ENCODE measurements around the gene GJD4. TPM values are rescaled to one million over a fixed set of nuclear protein-coding genes. Genes with fewer than 3 reads are reported as not detected.

Gene GJD4
- total RNA-seq, 2 experiments from 2014 or later, result not detected

DNA sequence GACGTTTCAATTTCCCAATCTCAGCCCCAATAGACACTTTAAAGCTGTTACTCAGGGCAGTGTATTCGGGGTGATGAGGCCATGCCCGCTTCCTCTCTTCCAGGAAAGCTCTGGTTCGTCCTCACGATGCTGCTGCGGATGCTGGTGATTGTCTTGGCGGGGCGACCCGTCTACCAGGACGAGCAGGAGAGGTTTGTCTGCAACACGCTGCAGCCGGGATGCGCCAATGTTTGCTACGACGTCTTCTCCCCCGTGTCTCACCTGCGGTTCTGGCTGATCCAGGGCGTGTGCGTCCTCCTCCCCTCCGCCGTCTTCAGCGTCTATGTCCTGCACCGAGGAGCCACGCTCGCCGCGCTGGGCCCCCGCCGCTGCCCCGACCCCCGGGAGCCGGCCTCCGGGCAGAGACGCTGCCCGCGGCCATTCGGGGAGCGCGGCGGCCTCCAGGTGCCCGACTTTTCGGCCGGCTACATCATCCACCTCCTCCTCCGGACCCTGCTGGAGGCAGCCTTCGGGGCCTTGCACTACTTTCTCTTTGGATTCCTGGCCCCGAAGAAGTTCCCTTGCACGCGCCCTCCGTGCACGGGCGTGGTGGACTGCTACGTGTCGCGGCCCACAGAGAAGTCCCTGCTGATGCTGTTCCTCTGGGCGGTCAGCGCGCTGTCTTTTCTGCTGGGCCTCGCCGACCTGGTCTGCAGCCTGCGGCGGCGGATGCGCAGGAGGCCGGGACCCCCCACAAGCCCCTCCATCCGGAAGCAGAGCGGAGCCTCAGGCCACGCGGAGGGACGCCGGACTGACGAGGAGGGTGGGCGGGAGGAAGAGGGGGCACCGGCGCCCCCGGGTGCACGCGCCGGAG lies 2.6 kb downstream of the GJD4 start:
- Mint-ChIP-seq H3K4me1 (ENCODE audit: low read depth) (peaks cover 6% of the 10 kb centered on the region), H3K27me3 (ENCODE audit: low read depth) (peaks cover 28% of the 10 kb centered on the region), H3K36me3 (ENCODE audit: low read depth) (no peaks in the 10 kb centered on the region), H3K4me3 (peak overlapping the region; percentile 64), H3K9me3 (ENCODE audit: insufficient read depth) (no peaks in the 10 kb centered on the region), H3K27ac (no peak overlapping the region)
- POLR2A ChIA-PET, result no interaction called here
- CTCF ChIA-PET, result no interaction called here
- DNase-seq, result peak; percentile 28
- ATAC-seq, result peak; percentile 75

DNA sequence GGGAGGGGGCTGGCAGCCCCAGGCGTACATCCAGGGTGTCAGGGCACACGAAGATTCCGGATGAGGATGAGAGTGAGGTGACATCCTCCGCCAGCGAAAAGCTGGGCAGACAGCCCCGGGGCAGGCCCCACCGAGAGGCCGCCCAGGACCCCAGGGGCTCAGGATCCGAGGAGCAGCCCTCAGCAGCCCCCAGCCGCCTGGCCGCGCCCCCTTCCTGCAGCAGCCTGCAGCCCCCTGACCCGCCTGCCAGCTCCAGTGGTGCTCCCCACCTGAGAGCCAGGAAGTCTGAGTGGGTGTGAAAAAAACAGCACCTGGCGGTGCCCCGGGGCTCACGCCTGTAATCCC lies 3.2 kb downstream of the GJD4 start:
- POLR2A ChIA-PET, result interaction anchor here (0.6 kb wide), 1 partner anchor 57 kb away, joined by 3 read pairs; no protein-coding TSS in a partner anchor
- Mint-ChIP-seq H3K36me3 (ENCODE audit: low read depth) (no peaks in the 10 kb centered on the region), H3K27me3 (ENCODE audit: low read depth) (peaks cover 28% of the 10 kb centered on the region), H3K9me3 (ENCODE audit: insufficient read depth) (no peaks in the 10 kb centered on the region), H3K4me1 (ENCODE audit: low read depth) (peaks cover 6% of the 10 kb centered on the region), H3K4me3 (no peak overlapping the region), H3K27ac (no peak overlapping the region)
- no peak for DNase-seq
- CTCF ChIA-PET, result no interaction called here
- no peak for ATAC-seq

DNA sequence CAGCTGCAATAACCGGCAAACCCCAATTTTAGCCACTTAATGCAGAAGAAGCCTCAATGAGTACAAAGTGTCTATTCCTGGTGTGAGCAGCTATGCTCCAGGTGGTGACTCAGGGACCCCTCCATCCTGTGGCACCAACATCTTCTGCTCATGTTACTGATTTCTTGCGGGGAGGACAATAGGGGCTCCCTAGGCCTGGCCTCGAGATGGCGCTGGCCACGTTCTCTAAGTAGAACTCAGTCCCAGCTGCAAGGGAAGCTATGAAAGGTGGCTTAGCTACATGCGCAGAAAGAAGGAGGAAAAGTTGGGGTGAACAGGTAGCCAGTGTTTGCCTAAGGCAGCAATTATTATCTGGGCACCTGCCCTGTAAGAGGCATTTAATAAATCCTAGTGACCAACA lies 6.6 kb downstream of the GJD4 start:
- Mint-ChIP-seq H3K27ac (no peak overlapping the region), H3K4me3 (no peak overlapping the region), H3K36me3 (ENCODE audit: low read depth) (no peaks in the 10 kb centered on the region), H3K9me3 (ENCODE audit: insufficient read depth) (no peaks in the 10 kb centered on the region), H3K27me3 (ENCODE audit: low read depth) (peaks cover 26% of the 10 kb centered on the region), H3K4me1 (ENCODE audit: low read depth) (peaks cover 6% of the 10 kb centered on the region)
- DNase-seq (no peak), ATAC-seq (no peak)
- POLR2A ChIA-PET, result no interaction called here
- CTCF ChIA-PET, result no interaction called here

GRCh38 chr10:35612385-35613106 lies 7.4 kb downstream of the GJD4 start:
- no peak overlapping the region for H3K27ac Mint-ChIP-seq
- ATAC-seq, result no peak
- CTCF ChIA-PET, result interaction anchor here (1.1 kb wide), 1 partner anchor 23 kb away, joined by 4 read pairs; no protein-coding TSS in a partner anchor
- peaks cover 19% of the 10 kb centered on the region for H3K27me3 Mint-ChIP-seq (ENCODE audit: low read depth)
- no peak for DNase-seq
- H3K4me3 Mint-ChIP-seq, result no peak overlapping the region
- POLR2A ChIA-PET, result interaction anchor here (1.0 kb wide), 1 partner anchor 112 kb away, joined by 3 read pairs; no protein-coding TSS in a partner anchor
- H3K4me1 Mint-ChIP-seq (ENCODE audit: low read depth), result peaks cover under 1% of the 10 kb centered on the region
- no peaks in the 10 kb centered on the region for H3K9me3 Mint-ChIP-seq (ENCODE audit: insufficient read depth)
- no peaks in the 10 kb centered on the region for H3K36me3 Mint-ChIP-seq (ENCODE audit: low read depth)

- H3K36me3 Mint-ChIP-seq (ENCODE audit: low read depth), result no peaks in the 10 kb centered on the region
- no peak overlapping the region for H3K27ac Mint-ChIP-seq
- ChIA-PET CTCF (interaction anchor here (0.6 to 1.1 kb wide), 3 partner anchors 23 to 750 kb away, joined by 3 to 4 read pairs (median 3); no protein-coding TSS in a partner anchor), POLR2A (interaction anchor here (1.0 kb wide), 1 partner anchor 112 kb away, joined by 3 read pairs; no protein-coding TSS in a partner anchor)
- H3K27me3 Mint-ChIP-seq (ENCODE audit: low read depth), result peaks cover 19% of the 10 kb centered on the region
- no peak overlapping the region for H3K4me3 Mint-ChIP-seq
- no peak for ATAC-seq
- no peaks in the 10 kb centered on the region for H3K9me3 Mint-ChIP-seq (ENCODE audit: insufficient read depth)
- no peaks in the 10 kb centered on the region for H3K4me1 Mint-ChIP-seq (ENCODE audit: low read depth)
- no peak for DNase-seq
These were observed 7.9 kb downstream of the GJD4 start for GRCh38 chr10:35613107-35613440.

DNA sequence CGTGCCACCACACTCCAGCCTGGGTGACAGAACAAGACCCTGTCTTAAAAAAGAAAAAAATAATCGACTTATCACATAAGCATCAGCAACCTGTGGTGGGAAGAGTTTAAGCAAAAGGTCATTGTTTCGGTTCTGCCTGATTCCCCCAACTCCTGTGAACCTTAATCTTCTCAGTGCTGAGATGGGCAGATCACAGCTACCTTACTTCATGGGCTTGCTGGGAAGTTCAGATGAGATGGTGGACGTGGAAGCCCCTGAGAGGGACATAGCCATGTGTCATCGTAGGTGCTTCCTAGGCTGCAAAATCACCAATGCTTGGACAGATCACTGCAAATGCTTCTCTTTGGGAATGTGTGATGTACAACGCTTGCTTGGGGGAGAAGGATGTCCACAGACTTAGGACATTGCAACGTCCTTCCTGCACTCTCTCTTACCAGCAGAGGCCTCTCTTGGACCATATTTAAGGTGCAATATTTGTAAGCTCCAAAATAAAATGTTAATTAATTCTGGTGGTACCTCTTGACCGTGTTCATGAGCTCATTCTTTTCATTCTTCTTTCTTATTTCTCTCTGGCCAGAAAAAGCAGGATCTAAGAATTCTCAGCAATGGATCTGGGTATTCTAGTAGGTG lies 8.6 kb downstream of the GJD4 start:
- Mint-ChIP-seq H3K36me3 (ENCODE audit: low read depth) (no peaks in the 10 kb centered on the region), H3K27ac (no peak overlapping the region), H3K4me1 (ENCODE audit: low read depth) (no peaks in the 10 kb centered on the region), H3K4me3 (no peak overlapping the region), H3K9me3 (ENCODE audit: insufficient read depth) (no peaks in the 10 kb centered on the region), H3K27me3 (ENCODE audit: low read depth) (peaks cover 19% of the 10 kb centered on the region)
- no peak for DNase-seq
- no peak for ATAC-seq
- CTCF ChIA-PET, result interaction anchor here (0.6 to 1.3 kb wide), 3 partner anchors 10 to 750 kb away, joined by 3 read pairs; no protein-coding TSS in a partner anchor
- POLR2A ChIA-PET, result no interaction called here

DNA sequence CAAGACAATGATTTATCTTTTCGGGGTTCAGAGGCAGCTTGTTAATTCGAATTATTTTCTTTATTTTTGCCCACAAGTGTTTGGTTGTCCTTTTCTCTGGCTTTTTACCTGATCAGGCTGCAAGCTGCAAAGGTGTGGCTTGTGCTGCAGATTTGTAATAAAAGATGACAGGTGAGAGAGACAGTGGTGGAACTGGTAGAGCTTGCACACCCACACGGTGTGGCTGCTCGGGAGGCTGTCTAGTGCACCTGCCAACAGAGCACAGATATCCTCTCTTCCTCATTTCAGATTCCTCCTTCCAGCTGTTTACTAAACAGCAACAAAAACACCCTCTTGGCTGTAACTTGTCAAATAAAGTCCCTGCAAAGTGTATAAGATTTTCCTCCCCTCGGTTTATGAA lies 9.2 kb downstream of the GJD4 start:
- ChIA-PET POLR2A (no interaction called here), CTCF (interaction anchor here (0.6 to 1.3 kb wide), 3 partner anchors 10 to 323 kb away, joined by 3 read pairs; no protein-coding TSS in a partner anchor)
- H3K27ac Mint-ChIP-seq, result no peak overlapping the region
- peaks cover 2% of the 10 kb centered on the region for H3K9me3 Mint-ChIP-seq (ENCODE audit: insufficient read depth)
- H3K4me1 Mint-ChIP-seq (ENCODE audit: low read depth), result no peaks in the 10 kb centered on the region
- no peak overlapping the region for H3K4me3 Mint-ChIP-seq
- ATAC-seq (no peak), DNase-seq (no peak)
- peaks cover 19% of the 10 kb centered on the region for H3K27me3 Mint-ChIP-seq (ENCODE audit: low read depth)
- no peaks in the 10 kb centered on the region for H3K36me3 Mint-ChIP-seq (ENCODE audit: low read depth)

GRCh38 chr10:35626971-35627507 lies 21.9 kb downstream of the GJD4 start:
- Mint-ChIP-seq H3K9me3 (ENCODE audit: insufficient read depth) (no peaks in the 10 kb centered on the region), H3K4me3 (no peak overlapping the region), H3K27ac (no peak overlapping the region), H3K4me1 (ENCODE audit: low read depth) (no peaks in the 10 kb centered on the region), H3K36me3 (ENCODE audit: low read depth) (no peaks in the 10 kb centered on the region), H3K27me3 (ENCODE audit: low read depth) (peaks cover 3% of the 10 kb centered on the region)
- DNase-seq, result no peak
- ATAC-seq, result no peak
- POLR2A ChIA-PET, result no interaction called here
- CTCF ChIA-PET, result no interaction called here

DNA sequence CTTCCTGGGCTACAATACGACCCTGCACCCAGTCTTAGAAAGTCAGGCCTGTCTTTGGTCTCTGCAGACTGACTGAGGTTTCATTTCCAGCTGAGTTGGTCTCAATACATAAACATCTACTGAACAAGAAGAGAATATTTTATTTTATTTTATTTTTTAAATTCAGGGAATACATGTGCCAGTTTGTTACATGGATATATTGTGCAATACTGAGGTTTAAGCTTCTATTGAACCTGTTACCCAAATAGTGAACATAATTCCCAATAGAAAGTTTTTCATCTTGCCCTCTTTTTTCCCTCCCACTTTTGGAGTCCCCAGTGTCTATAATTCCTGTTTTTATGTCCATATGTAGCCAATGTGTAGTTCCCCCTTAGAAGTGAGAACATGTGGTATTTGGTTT lies 26.3 kb downstream of the GJD4 start:
- DNase-seq (no peak), ATAC-seq (no peak)
- Mint-ChIP-seq H3K4me3 (no peak overlapping the region), H3K36me3 (ENCODE audit: low read depth) (no peaks in the 10 kb centered on the region), H3K4me1 (ENCODE audit: low read depth) (no peaks in the 10 kb centered on the region), H3K27me3 (ENCODE audit: low read depth) (peaks cover 14% of the 10 kb centered on the region), H3K27ac (no peak overlapping the region), H3K9me3 (ENCODE audit: insufficient read depth) (no peaks in the 10 kb centered on the region)
- ChIA-PET CTCF (no interaction called here), POLR2A (no interaction called here)

DNA sequence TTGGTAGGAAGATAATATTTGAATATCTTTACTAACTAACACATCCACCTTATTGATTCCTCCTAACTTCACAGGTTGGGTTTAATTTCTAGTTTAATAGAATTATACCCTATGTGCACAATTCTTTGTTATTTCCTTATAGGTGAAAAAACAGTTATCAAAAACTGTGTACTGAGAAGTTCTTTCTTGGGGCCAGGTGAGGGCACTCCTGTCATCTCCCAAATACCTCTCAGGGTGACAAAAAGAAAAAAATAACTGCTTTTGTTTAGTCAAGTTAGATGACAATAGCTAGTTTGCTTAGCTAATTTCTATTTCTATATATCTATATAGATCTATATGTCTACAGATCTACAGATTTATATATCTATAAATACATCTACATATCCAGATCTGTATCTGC lies 26.9 kb downstream of the GJD4 start:
- Mint-ChIP-seq H3K9me3 (ENCODE audit: insufficient read depth) (no peaks in the 10 kb centered on the region), H3K27ac (no peak overlapping the region), H3K4me1 (ENCODE audit: low read depth) (no peaks in the 10 kb centered on the region), H3K27me3 (ENCODE audit: low read depth) (peaks cover 19% of the 10 kb centered on the region), H3K36me3 (ENCODE audit: low read depth) (no peaks in the 10 kb centered on the region), H3K4me3 (no peak overlapping the region)
- ChIA-PET POLR2A (no interaction called here), CTCF (no interaction called here)
- ATAC-seq (no peak), DNase-seq (no peak)

DNA sequence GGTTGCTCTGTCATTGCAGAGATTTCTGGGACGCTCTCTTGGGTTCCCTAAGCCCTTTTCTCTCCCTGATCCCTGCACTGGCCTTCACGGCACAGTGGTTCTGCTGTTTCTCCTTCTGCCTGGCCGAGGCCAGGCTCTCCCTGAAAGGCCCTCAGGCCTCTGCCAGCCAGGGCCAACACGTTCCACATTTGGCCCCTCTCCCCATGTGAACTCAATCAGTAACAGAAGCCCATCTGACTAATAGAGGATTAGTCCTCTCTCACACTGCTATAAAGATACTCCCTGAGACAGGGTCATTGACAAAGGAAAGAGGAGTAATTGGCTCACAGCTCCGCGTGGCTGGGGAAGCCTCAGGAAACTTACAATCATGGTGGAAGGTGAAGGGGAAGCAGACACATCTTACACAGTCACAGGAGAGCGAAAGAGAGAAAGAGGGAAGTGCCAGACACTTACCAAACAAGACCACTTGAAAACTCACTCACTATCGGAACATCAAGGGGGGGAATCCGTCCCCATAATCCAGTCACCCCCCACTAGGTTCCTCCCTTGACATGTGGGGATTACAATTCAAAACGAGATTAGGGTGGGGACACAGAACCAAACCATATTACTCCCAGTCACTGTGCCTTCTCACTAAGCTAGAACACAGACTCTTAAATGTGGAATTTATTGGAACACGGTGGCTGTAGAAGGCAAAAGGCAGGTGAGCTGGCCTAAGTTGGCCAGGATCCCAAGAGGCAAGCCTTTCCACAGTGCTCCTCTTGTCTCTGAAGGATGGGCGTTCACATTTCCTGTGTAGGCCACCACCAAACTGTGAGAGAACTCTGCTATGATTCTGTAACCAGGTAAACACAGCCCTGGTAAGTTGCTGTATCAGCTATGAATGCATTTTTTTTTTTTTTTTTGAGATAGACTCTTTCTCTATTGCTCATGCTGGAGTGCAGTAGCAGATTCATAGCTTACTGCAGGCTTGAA lies 28.2 kb downstream of the GJD4 start:
- ATAC-seq (no peak), DNase-seq (no peak)
- Mint-ChIP-seq H3K9me3 (ENCODE audit: insufficient read depth) (no peaks in the 10 kb centered on the region), H3K4me1 (ENCODE audit: low read depth) (no peaks in the 10 kb centered on the region), H3K36me3 (ENCODE audit: low read depth) (no peaks in the 10 kb centered on the region), H3K27ac (no peak overlapping the region), H3K27me3 (ENCODE audit: low read depth) (peaks cover 28% of the 10 kb centered on the region), H3K4me3 (no peak overlapping the region)
- ChIA-PET POLR2A (no interaction called here), CTCF (interaction anchor here (1.8 kb wide), 1 partner anchor 11 kb away, joined by 9 read pairs; no protein-coding TSS in a partner anchor)

Measured in activated CD8-positive, alpha-beta T cell treated with anti-CD3 and anti-CD28 coated beads, Interleukin-2, amount 10 ng/mL, durations not matched to agents 7 days and 5 days (primary cell).